Liver (tissue), 9 donors: Measurements from ENCODE around the gene TH. TPM values are rescaled to one million over a fixed set of nuclear protein-coding genes. Genes with fewer than 3 reads are reported as not detected.

ENCODE experiments used
- DNase-seq: peaks from one replicate; pipeline ENCODE4 v3.0.0-alpha.2; 2017; ENCODE audit warnings: low spot score
- H3K27ac ChIP-seq, 2 donors: one replicate each; pipeline ENCODE4 v1.7.0; 2013; ENCODE audit warnings: inconsistent platforms in 2 of 2, low read length in 2 of 2, control low read depth in 1 of 2, low read depth in 1 of 2, mild to moderate bottlenecking in 1 of 2
- H3K27me3 ChIP-seq, 4 donors: one replicate each; pipeline versions ENCODE4 v1.6.1 to v1.7.0; 2013; ENCODE audit warnings: low read length in 3 of 4, inconsistent platforms in 1 of 4, mild to moderate bottlenecking in 1 of 4, moderate library complexity in 1 of 4; ENCODE audit not compliant: control insufficient read depth in 4 of 4, insufficient read depth in 4 of 4
- H3K36me3 ChIP-seq, 4 donors: one replicate each; pipeline versions ENCODE4 v1.6.1 to v1.7.0; 2013; ENCODE audit warnings: low read length in 3 of 4, mild to moderate bottlenecking in 3 of 4, low read depth in 1 of 4, moderate library complexity in 1 of 4; ENCODE audit not compliant: control insufficient read depth in 4 of 4, insufficient read depth in 3 of 4
- H3K4me1 ChIP-seq, 4 donors: one replicate each; pipeline versions ENCODE4 v1.6.1 to v1.7.0; 2013; ENCODE audit warnings: low read length in 3 of 4, mild to moderate bottlenecking in 3 of 4, moderate library complexity in 1 of 4; ENCODE audit not compliant: control insufficient read depth in 4 of 4, insufficient read depth in 4 of 4
- H3K4me3 ChIP-seq, 3 donors: one replicate each; pipeline versions ENCODE4 v1.6.1 to v1.7.0; 2013; ENCODE audit warnings: low read length in 3 of 3, control low read depth in 1 of 3, low read depth in 1 of 3, mild to moderate bottlenecking in 1 of 3
- H3K9ac ChIP-seq, 2 donors: one replicate each; pipeline ENCODE4 v1.7.0; 2013; ENCODE audit warnings: low read length in 2 of 2, mild to moderate bottlenecking in 2 of 2, moderate library complexity in 2 of 2, control low read depth in 1 of 2, low read depth in 1 of 2
- H3K9me3 ChIP-seq, 4 donors: one replicate each; pipeline versions ENCODE4 v1.6.1 to v1.7.0; 2013; ENCODE audit warnings: low read length in 3 of 4; ENCODE audit not compliant: control insufficient read depth in 4 of 4
- EGR1 ChIP-seq, 2 donors: IDR thresholded peaks; 2 replicates each; pipeline ENCODE4 v1.6.1; 2016 to 2018; ENCODE audit warnings: antibody characterized with exemption in 2 of 2, low read depth in 2 of 2
- FOXA1 ChIP-seq: IDR thresholded peaks from 2 replicates; pipeline ENCODE4 v1.6.1; 2016; ENCODE audit warnings: antibody characterized with exemption
- FOXA2 ChIP-seq: IDR thresholded peaks from 2 replicates; pipeline ENCODE4 v1.6.1; 2016; ENCODE audit warnings: antibody characterized with exemption
- GABPA ChIP-seq, 2 donors: IDR thresholded peaks in 1 of 2; conservative IDR thresholded peaks in 1 of 2; 2 replicates each; pipeline ENCODE4 v1.6.1; 2016; ENCODE audit warnings: antibody characterized with exemption in 2 of 2, mild to moderate bottlenecking in 1 of 2, moderate library complexity in 1 of 2
- HNF4A ChIP-seq, 2 donors: conservative IDR thresholded peaks; 2 replicates each; pipeline ENCODE4 v1.6.1; 2016; ENCODE audit warnings: antibody characterized with exemption in 2 of 2, mild to moderate bottlenecking in 2 of 2
- HNF4G ChIP-seq: IDR thresholded peaks from 2 replicates; pipeline ENCODE4 v1.6.1; 2016; ENCODE audit warnings: antibody characterized with exemption
- JUND ChIP-seq, 2 donors: IDR thresholded peaks; 2 replicates each; pipeline ENCODE4 v1.6.1; 2016; ENCODE audit warnings: antibody characterized with exemption in 2 of 2
- NR2F2 ChIP-seq: IDR thresholded peaks from 2 replicates; pipeline ENCODE4 v1.6.1; 2016; ENCODE audit warnings: antibody characterized with exemption
- RAD21 ChIP-seq, 2 donors: IDR thresholded peaks; 2 replicates each; pipeline ENCODE4 v1.6.1; 2016; ENCODE audit warnings: antibody characterized with exemption in 2 of 2, mild to moderate bottlenecking in 2 of 2
- RXRA ChIP-seq, 2 donors: IDR thresholded peaks; 2 replicates each; pipeline ENCODE4 v1.6.1; 2017 to 2018; ENCODE audit warnings: antibody characterized with exemption in 2 of 2, mild to moderate bottlenecking in 1 of 2
- SP1 ChIP-seq: IDR thresholded peaks from 2 replicates; pipeline ENCODE4 v1.6.1; 2018; ENCODE audit warnings: antibody characterized with exemption, mild to moderate bottlenecking
- TAF1 ChIP-seq: conservative IDR thresholded peaks from 2 replicates; pipeline ENCODE4 v1.6.1; 2016; ENCODE audit warnings: antibody characterized with exemption, mild to moderate bottlenecking
- YY1 ChIP-seq: IDR thresholded peaks from 2 replicates; pipeline ENCODE4 v1.6.1; 2016; ENCODE audit warnings: antibody characterized with exemption, mild to moderate bottlenecking
- WGBS: extraction: QIAGEN DNeasy Blood & Tissue Kit; methylation state at CpG from one replicate; pipeline ENCODE4 v1.1.7; 2013; 5-methylcytosine and 5-hydroxymethylcytosine counted together
- polyA plus RNA-seq, 2 donors: library from polyadenylated mRNA; stranded (reverse) in 1 of 2; unstranded in 1 of 2; fragments of 200-250 nt in 1 of 2; fragments of >200 nt in 1 of 2; fragmentation: Nextera tagmentation in 1 of 2; extraction: Ambion mirVana in 1 of 2; gene quantifications; one replicate each; pipeline versions ENCODE4 v1.2.1 to v1.2.3, GENCODE V29; 2013 to 2015
- total RNA-seq, 2 donors: library from RNA; depleted of rRNA; stranded (reverse); fragments of >200 nt; gene quantifications; one replicate each; pipeline ENCODE4 v1.2.3, GENCODE V29; 2014
- TF ChIP-seq, protein P1 (sequence below): IDR thresholded peaks from 2 replicates; pipeline ENCODE4 v1.6.1; 2016; ENCODE audit warnings: antibody characterized with exemption
- TF ChIP-seq, protein P2 (sequence below): IDR thresholded peaks from 2 replicates; pipeline ENCODE4 v1.6.1; 2016; ENCODE audit warnings: antibody characterized with exemption
- TF ChIP-seq, protein P3 (sequence below): IDR thresholded peaks from 2 replicates; pipeline ENCODE4 v1.6.1; 2016; ENCODE audit warnings: antibody characterized with exemption, mild to moderate bottlenecking
- TF ChIP-seq, protein P4 (sequence below): fragments of 150-350 bp; IDR thresholded peaks from 2 replicates; pipeline ENCODE4 v1.5.1; 2017; ENCODE audit warnings: improper control_type of control experiment, low read depth, low read length; ENCODE audit not compliant: missing input control
- TF ChIP-seq, protein P5 (sequence below): IDR thresholded peaks from 2 replicates; pipeline ENCODE4 v1.6.1; 2016; ENCODE audit warnings: antibody characterized with exemption
- donor health status: healthy.
- donor health status: healthy.
- donor health status: healthy.
- donor health status: healthy.
- donor health status: healthy.

Gene TH
- total and polyA plus RNA-seq, 4 donors, result 0.13 to 0.24 TPM; not detected in 2

DNA sequence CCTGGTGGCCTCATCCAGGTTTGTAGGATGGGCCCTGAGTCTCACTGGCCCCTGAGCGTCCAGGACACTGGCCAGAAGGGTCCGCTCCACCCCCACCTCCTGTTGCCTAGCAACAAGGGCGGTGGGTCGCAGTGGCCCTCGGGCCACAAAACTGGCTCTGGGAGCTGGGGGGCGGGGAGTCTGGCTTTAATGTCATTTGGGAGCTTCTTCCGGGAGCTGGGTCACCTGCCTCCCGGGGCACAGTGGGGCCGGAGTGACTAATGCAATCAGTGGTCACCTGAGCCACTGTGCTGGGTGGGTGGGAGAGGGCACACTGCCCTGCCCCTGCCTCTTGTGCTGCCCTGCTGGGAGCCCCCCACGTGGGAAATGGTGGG lies 2.6 kb downstream of the TH start:
- WGBS, result 38% methylated on average over 10 of the region's 10 CpGs
- no peaks in the 10 kb centered on the region for H3K9me3 ChIP-seq
- no peaks in the 10 kb centered on the region for H3K27me3 ChIP-seq
- no peak for DNase-seq
- no peak overlapping the region for H3K4me3 ChIP-seq
- H3K36me3 ChIP-seq, result no peaks in the 10 kb centered on the region
- no peak for TF ChIP-seq HNF4G
- no peak for TF ChIP-seq JUND (IDR thresholded peaks at IDR 0.05)
- TF ChIP-seq RAD21 (IDR thresholded peaks at IDR 0.05), result no peak
- TF ChIP-seq FOXA2, result no peak
- TF ChIP-seq, protein P1, sequence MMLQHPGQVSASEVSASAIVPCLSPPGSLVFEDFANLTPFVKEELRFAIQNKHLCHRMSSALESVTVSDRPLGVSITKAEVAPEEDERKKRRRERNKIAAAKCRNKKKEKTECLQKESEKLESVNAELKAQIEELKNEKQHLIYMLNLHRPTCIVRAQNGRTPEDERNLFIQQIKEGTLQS, result no peak
- TF ChIP-seq, protein P2, sequence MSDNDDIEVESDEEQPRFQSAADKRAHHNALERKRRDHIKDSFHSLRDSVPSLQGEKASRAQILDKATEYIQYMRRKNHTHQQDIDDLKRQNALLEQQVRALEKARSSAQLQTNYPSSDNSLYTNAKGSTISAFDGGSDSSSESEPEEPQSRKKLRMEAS, result no peak
- TF ChIP-seq YY1, result no peak
- TF ChIP-seq, protein P3, sequence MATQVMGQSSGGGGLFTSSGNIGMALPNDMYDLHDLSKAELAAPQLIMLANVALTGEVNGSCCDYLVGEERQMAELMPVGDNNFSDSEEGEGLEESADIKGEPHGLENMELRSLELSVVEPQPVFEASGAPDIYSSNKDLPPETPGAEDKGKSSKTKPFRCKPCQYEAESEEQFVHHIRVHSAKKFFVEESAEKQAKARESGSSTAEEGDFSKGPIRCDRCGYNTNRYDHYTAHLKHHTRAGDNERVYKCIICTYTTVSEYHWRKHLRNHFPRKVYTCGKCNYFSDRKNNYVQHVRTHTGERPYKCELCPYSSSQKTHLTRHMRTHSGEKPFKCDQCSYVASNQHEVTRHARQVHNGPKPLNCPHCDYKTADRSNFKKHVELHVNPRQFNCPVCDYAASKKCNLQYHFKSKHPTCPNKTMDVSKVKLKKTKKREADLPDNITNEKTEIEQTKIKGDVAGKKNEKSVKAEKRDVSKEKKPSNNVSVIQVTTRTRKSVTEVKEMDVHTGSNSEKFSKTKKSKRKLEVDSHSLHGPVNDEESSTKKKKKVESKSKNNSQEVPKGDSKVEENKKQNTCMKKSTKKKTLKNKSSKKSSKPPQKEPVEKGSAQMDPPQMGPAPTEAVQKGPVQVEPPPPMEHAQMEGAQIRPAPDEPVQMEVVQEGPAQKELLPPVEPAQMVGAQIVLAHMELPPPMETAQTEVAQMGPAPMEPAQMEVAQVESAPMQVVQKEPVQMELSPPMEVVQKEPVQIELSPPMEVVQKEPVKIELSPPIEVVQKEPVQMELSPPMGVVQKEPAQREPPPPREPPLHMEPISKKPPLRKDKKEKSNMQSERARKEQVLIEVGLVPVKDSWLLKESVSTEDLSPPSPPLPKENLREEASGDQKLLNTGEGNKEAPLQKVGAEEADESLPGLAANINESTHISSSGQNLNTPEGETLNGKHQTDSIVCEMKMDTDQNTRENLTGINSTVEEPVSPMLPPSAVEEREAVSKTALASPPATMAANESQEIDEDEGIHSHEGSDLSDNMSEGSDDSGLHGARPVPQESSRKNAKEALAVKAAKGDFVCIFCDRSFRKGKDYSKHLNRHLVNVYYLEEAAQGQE, result no peak
- no peak for TF ChIP-seq FOXA1
- no peak for TF ChIP-seq GABPA (IDR thresholded peaks at IDR 0.05 in 1 of 2, conservative IDR thresholded peaks at IDR 0.05 in 1 of 2)
- no peak overlapping the region for H3K27ac ChIP-seq
- H3K4me1 ChIP-seq, result peaks cover 0 to 46% (median 19%) of the 10 kb centered on the region in 4 donors
- no peak overlapping the region for H3K9ac ChIP-seq

DNA sequence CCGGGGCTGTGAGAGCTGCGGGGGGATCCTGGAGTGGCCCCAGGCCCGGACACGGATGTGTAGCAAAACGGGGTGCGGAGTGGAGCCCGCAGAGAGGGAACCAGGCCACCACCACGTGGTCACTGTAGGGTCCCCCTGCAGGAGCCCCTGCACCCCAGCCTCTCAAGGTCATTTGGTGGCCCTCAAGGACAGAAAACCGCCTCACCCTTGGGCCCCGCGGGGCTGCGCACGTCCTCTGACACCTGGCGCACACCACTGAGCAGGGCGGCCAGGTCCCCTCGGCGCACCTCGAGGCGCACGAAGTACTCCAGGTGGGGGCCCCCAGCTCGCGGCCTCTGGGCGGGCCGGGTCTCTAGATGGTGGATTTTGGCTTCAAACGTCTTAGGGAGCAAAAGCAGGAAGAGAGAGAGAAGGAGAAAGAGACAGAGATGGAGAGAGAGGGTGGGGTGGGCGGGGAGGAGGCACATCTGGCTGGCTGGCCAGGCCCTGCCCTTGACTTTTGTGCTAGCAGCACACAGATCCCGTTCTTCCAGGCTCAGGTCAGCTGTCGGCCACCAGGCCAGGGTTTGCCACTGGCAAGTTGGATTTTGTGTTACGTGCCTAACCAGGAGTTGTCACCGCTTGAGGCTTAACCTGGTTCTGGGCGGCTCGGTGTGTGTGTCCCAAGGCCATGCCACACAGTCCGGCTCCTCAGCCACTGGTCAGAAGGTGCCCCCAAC lies 3.2 kb downstream of the TH start:
- Histone ChIP-seq H3K36me3 (no peaks in the 10 kb centered on the region), H3K27me3 (no peaks in the 10 kb centered on the region), H3K9ac (no peak overlapping the region), H3K4me1 (peaks cover 0 to 50% (median 20%) of the 10 kb centered on the region in 4 donors), H3K27ac (no peak overlapping the region), H3K9me3 (no peaks in the 10 kb centered on the region), H3K4me3 (no peak overlapping the region)
- DNase-seq, result no peak
- TF ChIP-seq EGR1 (IDR thresholded peaks at IDR 0.05; ENCODE audit: low read depth in 2 of 2) (no peak), NR2F2 (no peak), RXRA (IDR thresholded peaks at IDR 0.05) (no peak), FOXA1 (no peak), TAF1 (no peak), RAD21 (IDR thresholded peaks at IDR 0.05) (no peak), HNF4A (conservative IDR thresholded peaks at IDR 0.05) (no peak), GABPA (IDR thresholded peaks at IDR 0.05 in 1 of 2, conservative IDR thresholded peaks at IDR 0.05 in 1 of 2) (no peak), YY1 (no peak), SP1 (no peak)
- TF ChIP-seq, protein P4, sequence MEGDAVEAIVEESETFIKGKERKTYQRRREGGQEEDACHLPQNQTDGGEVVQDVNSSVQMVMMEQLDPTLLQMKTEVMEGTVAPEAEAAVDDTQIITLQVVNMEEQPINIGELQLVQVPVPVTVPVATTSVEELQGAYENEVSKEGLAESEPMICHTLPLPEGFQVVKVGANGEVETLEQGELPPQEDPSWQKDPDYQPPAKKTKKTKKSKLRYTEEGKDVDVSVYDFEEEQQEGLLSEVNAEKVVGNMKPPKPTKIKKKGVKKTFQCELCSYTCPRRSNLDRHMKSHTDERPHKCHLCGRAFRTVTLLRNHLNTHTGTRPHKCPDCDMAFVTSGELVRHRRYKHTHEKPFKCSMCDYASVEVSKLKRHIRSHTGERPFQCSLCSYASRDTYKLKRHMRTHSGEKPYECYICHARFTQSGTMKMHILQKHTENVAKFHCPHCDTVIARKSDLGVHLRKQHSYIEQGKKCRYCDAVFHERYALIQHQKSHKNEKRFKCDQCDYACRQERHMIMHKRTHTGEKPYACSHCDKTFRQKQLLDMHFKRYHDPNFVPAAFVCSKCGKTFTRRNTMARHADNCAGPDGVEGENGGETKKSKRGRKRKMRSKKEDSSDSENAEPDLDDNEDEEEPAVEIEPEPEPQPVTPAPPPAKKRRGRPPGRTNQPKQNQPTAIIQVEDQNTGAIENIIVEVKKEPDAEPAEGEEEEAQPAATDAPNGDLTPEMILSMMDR, result no peak
- TF ChIP-seq, protein P5, sequence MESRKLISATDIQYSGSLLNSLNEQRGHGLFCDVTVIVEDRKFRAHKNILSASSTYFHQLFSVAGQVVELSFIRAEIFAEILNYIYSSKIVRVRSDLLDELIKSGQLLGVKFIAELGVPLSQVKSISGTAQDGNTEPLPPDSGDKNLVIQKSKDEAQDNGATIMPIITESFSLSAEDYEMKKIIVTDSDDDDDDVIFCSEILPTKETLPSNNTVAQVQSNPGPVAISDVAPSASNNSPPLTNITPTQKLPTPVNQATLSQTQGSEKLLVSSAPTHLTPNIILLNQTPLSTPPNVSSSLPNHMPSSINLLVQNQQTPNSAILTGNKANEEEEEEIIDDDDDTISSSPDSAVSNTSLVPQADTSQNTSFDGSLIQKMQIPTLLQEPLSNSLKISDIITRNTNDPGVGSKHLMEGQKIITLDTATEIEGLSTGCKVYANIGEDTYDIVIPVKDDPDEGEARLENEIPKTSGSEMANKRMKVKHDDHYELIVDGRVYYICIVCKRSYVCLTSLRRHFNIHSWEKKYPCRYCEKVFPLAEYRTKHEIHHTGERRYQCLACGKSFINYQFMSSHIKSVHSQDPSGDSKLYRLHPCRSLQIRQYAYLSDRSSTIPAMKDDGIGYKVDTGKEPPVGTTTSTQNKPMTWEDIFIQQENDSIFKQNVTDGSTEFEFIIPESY, result no peak
- TF ChIP-seq, protein P2, result no peak
- TF ChIP-seq, protein P1, result no peak
- 72% methylated on average over 33 of the region's 33 CpGs for WGBS
